ENCODE data around the gene GNG3. TPM values are rescaled to one million over a fixed set of nuclear protein-coding genes. Genes with fewer than 3 reads are reported as not detected.
"Not testable (repeated sequence)": the region's sequence is repeated elsewhere in the genome, so short reads cannot be mapped to it uniquely, and the experiment has no call there.

The GNG3 gene
- total RNA-seq, 1 donor from 2014 or later: 266 TPM

DNA sequence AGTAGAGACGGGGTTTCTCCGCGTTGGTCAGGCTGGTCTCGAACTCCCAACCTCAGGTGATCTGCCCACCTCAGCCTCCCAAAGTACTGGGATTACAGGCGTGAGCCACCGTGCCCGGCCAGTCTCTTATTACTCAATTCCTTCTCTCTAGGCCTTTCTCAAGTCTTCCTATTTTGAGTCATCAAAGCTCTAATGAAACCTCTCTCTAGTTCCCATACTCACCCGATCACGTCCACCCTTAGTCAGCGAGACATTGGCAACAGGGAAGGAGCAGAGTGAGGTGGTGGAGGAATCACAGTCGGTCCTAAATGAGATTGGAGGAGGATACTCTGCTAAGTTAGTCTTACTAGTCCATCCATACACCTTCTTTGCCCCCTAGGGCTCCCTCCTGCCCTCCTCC, 5.2 kb upstream of the GNG3 start:
- H3K4me1 Mint-ChIP-seq (ENCODE audit: low read depth, unreplicated experiment): peaks cover 2% of the 10 kb centered on the region
- H3K27me3 Mint-ChIP-seq (ENCODE audit: unreplicated experiment): peaks cover 9% of the 10 kb centered on the region
- no peaks in the 10 kb centered on the region for H3K36me3 Mint-ChIP-seq (ENCODE audit: unreplicated experiment)
- peaks cover 14% of the 10 kb centered on the region for H3K9me3 Mint-ChIP-seq (ENCODE audit: unreplicated experiment)
- H3K27ac Mint-ChIP-seq (ENCODE audit: unreplicated experiment): no peak overlapping the region
- H3K4me3 Mint-ChIP-seq (ENCODE audit: unreplicated experiment): peak overlapping the region; percentile 30
- TF ChIP-seq, protein P1, sequence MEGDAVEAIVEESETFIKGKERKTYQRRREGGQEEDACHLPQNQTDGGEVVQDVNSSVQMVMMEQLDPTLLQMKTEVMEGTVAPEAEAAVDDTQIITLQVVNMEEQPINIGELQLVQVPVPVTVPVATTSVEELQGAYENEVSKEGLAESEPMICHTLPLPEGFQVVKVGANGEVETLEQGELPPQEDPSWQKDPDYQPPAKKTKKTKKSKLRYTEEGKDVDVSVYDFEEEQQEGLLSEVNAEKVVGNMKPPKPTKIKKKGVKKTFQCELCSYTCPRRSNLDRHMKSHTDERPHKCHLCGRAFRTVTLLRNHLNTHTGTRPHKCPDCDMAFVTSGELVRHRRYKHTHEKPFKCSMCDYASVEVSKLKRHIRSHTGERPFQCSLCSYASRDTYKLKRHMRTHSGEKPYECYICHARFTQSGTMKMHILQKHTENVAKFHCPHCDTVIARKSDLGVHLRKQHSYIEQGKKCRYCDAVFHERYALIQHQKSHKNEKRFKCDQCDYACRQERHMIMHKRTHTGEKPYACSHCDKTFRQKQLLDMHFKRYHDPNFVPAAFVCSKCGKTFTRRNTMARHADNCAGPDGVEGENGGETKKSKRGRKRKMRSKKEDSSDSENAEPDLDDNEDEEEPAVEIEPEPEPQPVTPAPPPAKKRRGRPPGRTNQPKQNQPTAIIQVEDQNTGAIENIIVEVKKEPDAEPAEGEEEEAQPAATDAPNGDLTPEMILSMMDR (IDR thresholded peaks at IDR 0.05; ENCODE audit: partially characterized antibody, unreplicated experiment): no peak
- DNase-seq: no peak

DNA sequence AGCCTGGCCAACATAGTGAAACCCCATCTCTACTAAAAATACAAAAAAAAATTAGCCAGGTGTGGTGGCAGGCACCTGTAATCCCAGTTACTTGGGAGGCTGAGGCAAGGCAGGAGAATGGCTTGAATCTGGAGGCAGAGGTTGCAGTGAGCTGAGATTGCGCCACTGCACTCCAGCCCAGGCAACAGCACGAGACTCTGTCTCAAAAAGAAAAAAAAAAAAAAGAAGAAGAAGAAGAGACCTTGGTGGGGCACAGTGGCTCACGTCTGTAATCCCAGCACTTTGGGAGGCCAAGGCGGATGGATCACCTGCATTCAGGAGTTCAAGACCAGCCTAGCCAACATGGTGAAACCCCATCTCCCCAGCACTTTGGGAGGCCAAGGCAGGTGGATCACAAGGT, 3.6 kb upstream of the GNG3 start:
- H3K9me3 Mint-ChIP-seq (ENCODE audit: unreplicated experiment): peaks cover 20% of the 10 kb centered on the region
- not testable (repeated sequence) for H3K4me1 Mint-ChIP-seq (ENCODE audit: low read depth, unreplicated experiment)

DNA sequence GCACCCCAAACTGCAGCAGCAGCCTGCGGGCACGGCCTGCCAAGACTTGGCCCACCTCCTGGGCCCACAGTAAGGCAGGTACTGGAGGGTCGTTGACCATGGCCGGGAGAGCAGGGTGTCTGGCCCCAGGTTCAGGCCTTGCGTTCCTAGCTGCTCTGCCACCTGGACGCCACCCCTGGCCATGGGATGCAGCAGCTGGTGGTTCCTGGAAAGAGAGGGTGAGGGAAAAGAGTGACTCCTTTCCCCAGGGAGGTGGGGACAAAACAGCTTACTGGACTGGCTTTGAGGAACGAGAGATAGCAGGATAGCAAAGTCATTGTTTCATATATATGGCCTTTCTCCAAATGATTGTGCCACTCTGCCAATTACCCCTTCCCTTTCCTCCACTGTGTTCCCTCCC, 2.1 kb upstream of the GNG3 start:
- Mint-ChIP-seq H3K36me3 (ENCODE audit: unreplicated experiment) (no peaks in the 10 kb centered on the region), H3K4me1 (ENCODE audit: low read depth, unreplicated experiment) (peaks cover 8% of the 10 kb centered on the region)
- TF ChIP-seq, protein P1 (IDR thresholded peaks at IDR 0.05; ENCODE audit: partially characterized antibody, unreplicated experiment): no peak

More for the DNA sequence above, 3.6 kb upstream of the GNG3 start:
- H3K36me3 Mint-ChIP-seq (ENCODE audit: unreplicated experiment); DNase-seq; H3K27ac Mint-ChIP-seq (ENCODE audit: unreplicated experiment); H3K4me3 Mint-ChIP-seq (ENCODE audit: unreplicated experiment): not testable (repeated sequence)
- H3K27me3 Mint-ChIP-seq (ENCODE audit: unreplicated experiment): peaks cover 14% of the 10 kb centered on the region

DNA sequence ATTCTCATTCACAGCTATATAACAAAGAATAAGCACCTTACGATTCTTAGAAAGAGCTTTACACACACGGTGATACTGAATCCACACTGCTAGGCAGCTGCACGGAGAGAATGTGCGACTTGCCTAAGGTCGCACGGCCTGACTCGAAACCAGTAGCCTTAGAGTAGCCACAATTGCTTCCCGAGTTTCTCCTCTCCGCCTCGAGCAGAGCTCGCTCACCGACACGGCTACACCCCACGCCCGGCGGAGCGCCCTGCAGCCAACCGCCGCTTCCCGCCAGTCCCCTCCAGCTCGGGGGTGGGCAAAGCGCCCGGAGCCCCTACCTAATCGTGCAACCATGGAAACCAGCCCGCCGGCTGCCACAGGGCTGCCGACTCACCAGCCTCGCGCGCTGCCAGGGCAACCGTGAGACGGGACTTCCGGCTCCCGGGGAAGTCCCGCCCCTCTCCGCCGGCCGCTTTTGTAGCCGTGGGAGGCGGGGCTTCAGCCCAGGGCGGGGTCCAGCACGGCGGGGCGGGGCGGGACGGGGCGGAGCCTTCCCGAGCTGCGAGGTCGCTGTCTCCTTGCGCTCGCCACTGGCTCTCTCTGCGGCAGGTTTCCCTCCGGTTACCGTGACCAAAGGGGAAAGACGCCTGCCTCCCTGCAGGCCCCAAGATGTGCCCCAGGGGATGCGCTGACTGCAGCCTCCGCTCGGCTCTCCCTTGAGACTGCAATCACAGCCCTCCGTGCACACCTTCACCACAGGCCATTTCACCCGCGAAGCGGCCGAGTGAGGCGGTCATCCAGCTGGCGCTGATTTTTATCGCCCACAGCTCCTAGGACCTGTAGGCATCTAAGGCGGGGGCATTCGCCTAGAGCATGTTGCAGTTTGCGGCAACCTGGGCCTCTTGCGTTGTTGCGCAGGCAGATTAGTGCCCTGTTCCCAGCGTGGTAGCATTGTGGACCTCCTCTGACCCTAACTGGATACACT, 1.3 kb upstream of the GNG3 start:
- H3K4me3 Mint-ChIP-seq (ENCODE audit: unreplicated experiment): peak overlapping the region; percentile 98
- H3K27ac Mint-ChIP-seq (ENCODE audit: unreplicated experiment): peak overlapping the region; percentile 99
- peaks cover 25% of the 10 kb centered on the region for H3K9me3 Mint-ChIP-seq (ENCODE audit: unreplicated experiment)
- peak; percentile 97 for DNase-seq
- peaks cover 14% of the 10 kb centered on the region for H3K27me3 Mint-ChIP-seq (ENCODE audit: unreplicated experiment)
- H3K36me3 Mint-ChIP-seq (ENCODE audit: unreplicated experiment): no peaks in the 10 kb centered on the region
- H3K4me1 Mint-ChIP-seq (ENCODE audit: low read depth, unreplicated experiment): peaks cover 8% of the 10 kb centered on the region
- TF ChIP-seq, protein P1 (IDR thresholded peaks at IDR 0.05; ENCODE audit: partially characterized antibody, unreplicated experiment): no peak

More for the DNA sequence above, 2.1 kb upstream of the GNG3 start:
- no peak for DNase-seq
- peaks cover 25% of the 10 kb centered on the region for H3K9me3 Mint-ChIP-seq (ENCODE audit: unreplicated experiment)
- H3K4me3 Mint-ChIP-seq (ENCODE audit: unreplicated experiment): peak overlapping the region; percentile 91
- peaks cover 14% of the 10 kb centered on the region for H3K27me3 Mint-ChIP-seq (ENCODE audit: unreplicated experiment)
- H3K27ac Mint-ChIP-seq (ENCODE audit: unreplicated experiment): peak overlapping the region; percentile 86

DNA sequence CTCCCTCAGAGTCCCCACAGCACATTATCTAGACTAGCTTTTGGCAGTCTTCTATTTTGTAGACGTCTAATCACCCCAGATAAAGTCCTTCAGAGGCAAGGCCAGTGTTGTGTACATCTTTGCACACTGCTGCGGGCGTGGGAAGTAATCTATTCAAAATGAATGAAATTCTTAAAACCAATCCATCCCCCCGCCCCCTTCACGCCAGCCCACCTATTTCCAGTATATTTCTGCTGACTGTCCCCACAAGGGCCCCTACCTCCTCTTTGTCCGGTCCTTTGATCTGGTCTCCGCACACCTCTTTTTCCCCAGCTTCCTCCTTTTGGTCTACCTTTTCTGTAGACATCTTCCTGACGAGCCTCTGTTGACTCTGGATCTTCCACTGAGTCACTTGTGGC, 627 bp upstream of the GNG3 start:
- DNase-seq: no peak
- no peaks in the 10 kb centered on the region for H3K36me3 Mint-ChIP-seq (ENCODE audit: unreplicated experiment)
- H3K4me1 Mint-ChIP-seq (ENCODE audit: low read depth, unreplicated experiment): peaks cover 8% of the 10 kb centered on the region
- peaks cover 25% of the 10 kb centered on the region for H3K9me3 Mint-ChIP-seq (ENCODE audit: unreplicated experiment)
- H3K27me3 Mint-ChIP-seq (ENCODE audit: unreplicated experiment): peaks cover 14% of the 10 kb centered on the region
- TF ChIP-seq, protein P1 (IDR thresholded peaks at IDR 0.05; ENCODE audit: partially characterized antibody, unreplicated experiment): no peak
- H3K4me3 Mint-ChIP-seq (ENCODE audit: unreplicated experiment): peak overlapping the region; percentile 98
- H3K27ac Mint-ChIP-seq (ENCODE audit: unreplicated experiment): peak overlapping the region; percentile 99

Data from glutamatergic neuron (in vitro differentiated cells).